Fibroblast of lung (primary cell): ENCODE measurements around the gene POTEJ. TPM values are rescaled to one million over a fixed set of nuclear protein-coding genes. Genes with fewer than 3 reads are reported as not detected.
"Not testable (repeated sequence)": the region's sequence is repeated elsewhere in the genome, so short reads cannot be mapped to it uniquely, and the experiment has no call there.

Experiments
- DNase-seq, 2 donors: peaks; one replicate each; pipeline versions ENCODE4 v3.0.0 to v3.0.0-alpha.2; 2010; ENCODE audit warnings: low read depth in 2 of 2
- H2AFZ ChIP-seq: 2 replicates; pipeline ENCODE4 v1.5.1; 2012; ENCODE audit warnings: low read length, control low read depth, inconsistent platforms
- H3K27ac ChIP-seq: 2 replicates; pipeline ENCODE4 v1.5.1; 2011; ENCODE audit warnings: low read length, control low read depth; ENCODE audit not compliant: insufficient read depth
- H3K27me3 ChIP-seq: 2 replicates; pipeline ENCODE4 v1.5.1; 2011; ENCODE audit warnings: mild to moderate bottlenecking, low read length; ENCODE audit not compliant: control insufficient read depth, insufficient read depth
- H3K36me3 ChIP-seq: 2 replicates; pipeline ENCODE4 v1.5.1; 2011; ENCODE audit warnings: low read length; ENCODE audit not compliant: control insufficient read depth, insufficient read depth
- H3K4me1 ChIP-seq: 2 replicates; pipeline ENCODE4 v1.5.1; 2011; ENCODE audit warnings: low read length; ENCODE audit not compliant: control insufficient read depth, insufficient read depth; ENCODE audit errors: extremely low read depth
- H3K4me2 ChIP-seq: 2 replicates; pipeline ENCODE4 v1.5.1; 2011; ENCODE audit warnings: low read length, control low read depth; ENCODE audit not compliant: insufficient read depth; ENCODE audit errors: extremely low read depth
- H3K4me3 ChIP-seq, 4 experiments: fragments of 200-600 bp in 1 of 4; sonication (generic) in 1 of 4; replicated peaks in 1 of 4; 2 replicates each; pipeline ENCODE4 v1.5.1; 2011 to 2016; ENCODE audit warnings: low read length in 4 of 4, low read depth in 3 of 4, mild to moderate bottlenecking in 3 of 4, control low read depth in 2 of 4, inconsistent platforms in 1 of 4, mixed read lengths in 1 of 4; ENCODE audit not compliant: insufficient read depth in 1 of 4; ENCODE audit errors: control extremely low read depth in 1 of 4
- H3K79me2 ChIP-seq: 2 replicates; pipeline ENCODE4 v1.5.1; 2012; ENCODE audit warnings: mild to moderate bottlenecking, low read length, inconsistent platforms; ENCODE audit not compliant: control insufficient read depth, insufficient read depth
- H3K9ac ChIP-seq: 2 replicates; pipeline ENCODE4 v1.5.1; 2011; ENCODE audit warnings: mild to moderate bottlenecking, low read length, control low read depth; ENCODE audit not compliant: insufficient read depth
- H3K9me3 ChIP-seq: 2 replicates; pipeline ENCODE4 v1.5.1; 2012; ENCODE audit warnings: low read depth, low read length; ENCODE audit not compliant: control insufficient read depth, insufficient read depth
- H4K20me1 ChIP-seq: 2 replicates; pipeline ENCODE4 v1.5.1; 2011; ENCODE audit warnings: low read length; ENCODE audit not compliant: control insufficient read depth, insufficient read depth; ENCODE audit errors: extremely low read depth
- polyA plus RNA-seq, 2 donors: library from polyadenylated mRNA; depleted of rRNA in 1 of 2; stranded (reverse) in 1 of 2; unstranded in 1 of 2; fragments of >200 nt; gene quantifications; 2 replicates each; pipeline ENCODE4 v1.2.1, GENCODE V29; 2011 to 2012; ENCODE audit warnings: missing spikeins in 1 of 2
- total RNA-seq: library from RNA; depleted of rRNA; stranded (reverse); fragments of >200 nt; gene quantifications from 2 replicates; pipeline ENCODE4 v1.2.1, GENCODE V29; 2014

POTEJ gene
- total and polyA plus RNA-seq, 2 donors (not counting 1 experiment from before 2014, with no cell fraction given), result not detected

DNA sequence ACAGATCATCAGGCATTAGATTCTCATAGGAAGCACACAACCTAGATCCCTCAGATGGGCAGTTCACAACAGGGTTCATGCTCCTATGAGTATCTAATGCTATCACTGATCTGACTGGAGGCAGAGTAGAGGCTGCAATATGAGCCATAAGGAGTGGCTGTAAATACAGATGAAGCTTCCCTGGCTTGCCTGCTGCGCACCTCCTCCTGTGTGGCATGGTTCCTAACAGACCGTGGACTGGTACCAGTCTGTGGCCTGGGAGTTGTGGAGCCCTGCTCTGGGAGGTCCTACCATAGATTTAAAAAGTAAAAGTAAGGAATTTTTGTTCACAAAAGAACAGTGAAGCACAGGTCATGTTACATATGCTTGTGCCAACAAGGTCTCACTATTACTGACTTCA lies 27.7 kb downstream of the POTEJ start:
- H3K36me3 ChIP-seq, H4K20me1 ChIP-seq, H3K9ac ChIP-seq, H2AFZ ChIP-seq, DNase-seq, H3K79me2 ChIP-seq, H3K9me3 ChIP-seq, H3K4me1 ChIP-seq, H3K27ac ChIP-seq, H3K4me2 ChIP-seq, H3K4me3 ChIP-seq, H3K27me3 ChIP-seq: not testable (repeated sequence)

GRCh38 chr2:130641688-130642087 lies 30.4 kb downstream of the POTEJ start:
- H3K4me3 ChIP-seq, H3K27me3 ChIP-seq, H3K9me3 ChIP-seq, H4K20me1 ChIP-seq, H3K4me1 ChIP-seq, DNase-seq, H3K9ac ChIP-seq, H2AFZ ChIP-seq, H3K79me2 ChIP-seq, H3K4me2 ChIP-seq, H3K36me3 ChIP-seq, H3K27ac ChIP-seq: not testable (repeated sequence)

DNA sequence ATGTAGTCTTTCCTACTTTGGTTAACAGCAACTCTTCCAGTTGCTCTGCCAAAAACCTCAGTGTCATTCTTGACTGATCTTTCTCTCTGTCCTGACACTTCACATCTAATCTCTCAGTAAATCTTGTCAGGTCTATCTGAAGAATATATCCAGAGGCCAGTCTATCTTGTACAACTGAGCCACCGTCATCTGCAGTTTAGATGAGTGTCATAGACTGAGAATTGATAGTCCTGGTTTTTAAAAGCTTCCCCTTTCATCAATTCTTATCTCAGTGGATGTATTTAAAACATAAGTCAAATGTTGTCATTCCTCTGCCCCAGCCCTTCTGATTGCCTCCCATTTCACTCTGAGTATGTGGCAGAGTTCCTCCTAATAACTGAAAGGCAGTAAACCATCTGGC lies 38.0 kb downstream of the POTEJ start:
- H3K27me3 ChIP-seq, H3K9ac ChIP-seq, H3K4me3 ChIP-seq, H3K4me1 ChIP-seq, H3K9me3 ChIP-seq, H4K20me1 ChIP-seq, H3K36me3 ChIP-seq, H2AFZ ChIP-seq, DNase-seq, H3K4me2 ChIP-seq, H3K79me2 ChIP-seq, H3K27ac ChIP-seq: not testable (repeated sequence)

DNA sequence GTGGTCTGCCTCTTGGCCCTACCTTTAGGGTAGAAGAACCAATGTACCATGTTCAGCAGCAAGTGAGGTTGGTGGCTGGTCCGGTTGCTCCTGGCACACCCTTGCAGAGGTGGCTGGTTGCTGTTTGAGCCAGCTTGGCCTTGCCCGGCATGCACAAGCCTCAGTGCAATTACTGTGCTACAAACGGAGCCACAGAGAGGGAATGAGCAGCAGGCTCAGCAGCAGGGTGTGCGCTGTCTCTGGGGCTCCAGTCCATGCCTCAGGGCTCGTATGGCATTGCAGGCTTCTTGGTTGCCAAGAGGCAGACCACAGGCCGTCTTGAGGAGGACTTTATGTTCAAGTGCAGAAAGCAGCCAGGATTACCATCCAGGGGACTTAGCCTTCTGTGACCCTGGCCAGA lies 53.3 kb downstream of the POTEJ start:
- H3K4me3 ChIP-seq, H3K4me2 ChIP-seq, H3K9me3 ChIP-seq, DNase-seq, H3K9ac ChIP-seq, H3K27me3 ChIP-seq, H3K4me1 ChIP-seq, H3K27ac ChIP-seq, H4K20me1 ChIP-seq, H3K79me2 ChIP-seq, H2AFZ ChIP-seq, H3K36me3 ChIP-seq: not testable (repeated sequence)

- H3K27me3 ChIP-seq, H3K9me3 ChIP-seq, H3K4me2 ChIP-seq, H2AFZ ChIP-seq, H3K36me3 ChIP-seq, H4K20me1 ChIP-seq, DNase-seq, H3K27ac ChIP-seq, H3K79me2 ChIP-seq, H3K4me1 ChIP-seq, H3K4me3 ChIP-seq, H3K9ac ChIP-seq: not testable (repeated sequence)
Measured at GRCh38 chr2:130665596-130665995, 54.4 kb downstream of the POTEJ start.

GRCh38 chr2:130667516-130667915 lies 56.3 kb downstream of the POTEJ start:
- H4K20me1 ChIP-seq, H3K27me3 ChIP-seq, DNase-seq: not testable (repeated sequence)

DNA sequence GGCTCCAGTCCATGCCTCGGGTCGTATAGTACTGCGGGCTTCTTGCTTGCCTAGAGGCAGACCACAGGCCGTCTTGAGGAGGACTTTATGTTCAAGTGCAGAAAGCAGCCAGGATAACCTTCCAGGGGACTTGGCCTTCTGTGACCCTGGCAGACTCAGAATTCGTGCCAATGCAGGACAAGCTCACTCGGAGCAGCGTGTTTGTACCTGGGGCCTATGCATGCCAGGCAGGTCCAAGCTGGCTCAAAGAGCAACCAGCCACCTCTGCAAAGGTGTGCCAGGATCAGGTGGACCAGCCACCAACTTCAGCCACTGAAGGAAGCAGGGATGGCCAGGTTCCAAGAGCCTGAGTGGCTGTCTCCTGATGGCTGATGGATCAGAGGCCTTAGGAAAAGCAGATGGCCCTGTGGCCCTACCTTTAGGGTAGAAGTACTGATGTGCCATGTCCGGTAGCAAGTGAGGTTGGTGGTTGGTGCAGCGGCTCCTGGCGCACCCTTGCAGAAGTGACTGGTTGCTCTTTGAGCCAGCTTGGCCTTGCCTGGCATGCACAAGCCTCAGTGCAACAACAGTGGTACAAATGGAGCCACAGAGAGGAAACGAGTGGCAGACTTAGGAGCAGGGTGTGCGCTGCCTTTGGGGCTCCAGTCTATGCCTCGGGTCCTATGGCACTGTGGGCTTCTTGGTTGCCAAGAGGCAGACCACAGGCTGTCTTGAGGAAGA lies 58.9 kb downstream of the POTEJ start:
- not testable (repeated sequence) for H3K9ac ChIP-seq, H4K20me1 ChIP-seq, H3K79me2 ChIP-seq, H3K27ac ChIP-seq, H3K4me3 ChIP-seq, H3K36me3 ChIP-seq, H3K4me1 ChIP-seq, H3K4me2 ChIP-seq, H2AFZ ChIP-seq, H3K9me3 ChIP-seq, DNase-seq, H3K27me3 ChIP-seq

More at GRCh38 chr2:130667516-130667915, 56.3 kb downstream of the POTEJ start:
- H3K79me2 ChIP-seq, H3K4me2 ChIP-seq, H3K4me3 ChIP-seq, H3K9ac ChIP-seq, H3K9me3 ChIP-seq, H3K36me3 ChIP-seq, H3K27ac ChIP-seq, H2AFZ ChIP-seq, H3K4me1 ChIP-seq: not testable (repeated sequence)
